22Rv1 (cell line): Measurements from ENCODE around the gene SLCO3A1.

ENCODE experiments used
- H3K27ac ChIP-seq: fragments of 450-650 bp; 2 replicates; pipeline ENCODE4 v1.5.1; 2017
- CTCF ChIP-seq: fragments of 450-650 bp; IDR thresholded peaks from 2 replicates; pipeline ENCODE4 v1.5.1; 2017; ENCODE audit warnings: mild to moderate bottlenecking
- ZFX ChIP-seq: fragments of 450-650 bp; IDR thresholded peaks from 2 replicates; pipeline ENCODE4 v1.6.1; 2017; ENCODE audit warnings: antibody characterized with exemption, borderline replicate concordance

The SLCO3A1 gene

GRCh38 chr15:91942720-91943394, 89.3 kb downstream of the SLCO3A1 start:
- TF ChIP-seq ZFX = no peak
- TF ChIP-seq CTCF = no peak
- no peak overlapping the region for H3K27ac ChIP-seq

GRCh38 chr15:91944331-91944730, 90.8 kb downstream of the SLCO3A1 start:
- TF ChIP-seq ZFX (no peak), CTCF (no peak)
- H3K27ac ChIP-seq = no peak overlapping the region

- no peak overlapping the region for H3K27ac ChIP-seq
- no peak for TF ChIP-seq CTCF
- no peak for TF ChIP-seq ZFX
These were observed 91.9 kb downstream of the SLCO3A1 start for GRCh38 chr15:91945385-91945784.

- TF ChIP-seq ZFX (no peak), CTCF (no peak)
- no peak overlapping the region for H3K27ac ChIP-seq
These were observed 92.6 kb downstream of the SLCO3A1 start for GRCh38 chr15:91946075-91946474.

GRCh38 chr15:91946581-91947292, 93.2 kb downstream of the SLCO3A1 start:
- no peak overlapping the region for H3K27ac ChIP-seq
- TF ChIP-seq ZFX (no peak), CTCF (no peak)

GRCh38 chr15:91947293-91947679, 93.8 kb downstream of the SLCO3A1 start:
- no peak overlapping the region for H3K27ac ChIP-seq
- TF ChIP-seq ZFX (no peak), CTCF (no peak)
